ENCODE measurements around the gene AMH.

AMH gene

GRCh38 chr19:2288818-2289713, 39.9 kb downstream of the AMH start:
- DNase-seq, result no peak

- DNase-seq, result peak; percentile 72
Measured at GRCh38 chr19:2289714-2290435, 40.8 kb downstream of the AMH start.

GRCh38 chr19:2290441-2291184, 41.5 kb downstream of the AMH start:
- peak; percentile 29 for DNase-seq

GRCh38 chr19:2291185-2291751, 42.1 kb downstream of the AMH start:
- no peak for DNase-seq

GRCh38 chr19:2294687-2295335, 45.7 kb downstream of the AMH start:
- no peak for DNase-seq

- DNase-seq, result no peak
Measured at GRCh38 chr19:2296141-2296540, 47.0 kb downstream of the AMH start.

GRCh38 chr19:2300533-2300932, 51.4 kb downstream of the AMH start:
- no peak for DNase-seq

Measured in activated gamma-delta T cell treated with Interleukin-2 at 50 U/mL for 16 hours (primary cell).